ENCODE measurements around the gene ADAD1. TPM values are rescaled to one million over a fixed set of nuclear protein-coding genes. Genes with fewer than 3 reads are reported as not detected.

The ADAD1 gene
- total RNA-seq, 2 donors from 2014 or later: not detected

DNA sequence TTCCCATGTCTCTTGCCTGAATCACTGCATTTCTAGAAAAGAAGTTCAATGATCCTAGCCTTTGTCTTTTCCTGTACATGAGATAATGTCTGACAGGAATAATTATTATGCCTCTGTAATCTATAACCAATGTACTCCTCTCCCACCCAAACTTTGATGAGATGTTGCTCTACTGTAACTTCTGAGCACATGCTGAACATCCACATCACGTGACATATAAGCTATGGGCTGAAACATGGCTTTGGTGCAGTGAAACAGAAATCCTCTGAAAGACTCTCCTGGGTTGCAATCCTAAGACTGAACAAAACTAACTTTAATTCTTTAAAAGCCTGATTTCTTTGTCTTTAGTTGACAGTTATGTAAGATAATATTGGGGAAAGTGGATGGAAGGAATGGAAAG lies 1.5 kb upstream of the ADAD1 start:
- no peak for ATAC-seq
- no peaks in the 10 kb centered on the region for H3K4me1 ChIP-seq
- intact Hi-C loops (cut with DNase I): no loop called here
- no peak overlapping the region for H3K27ac ChIP-seq
- no peaks in the 10 kb centered on the region for H3K36me3 ChIP-seq (replicated peaks in 1 of 2; ENCODE audit: insufficient read depth in 1 of 2, low read depth in 2 of 2)
- H3K27me3 ChIP-seq: no peaks in the 10 kb centered on the region
- H3K4me3 ChIP-seq: no peak overlapping the region
- 68 to 73% methylated on average over 1 of the region's 1 CpG for WGBS, 2 donors
- H3K9me3 ChIP-seq: no peaks in the 10 kb centered on the region
- DNase-seq: no peak
- TF ChIP-seq, protein P1, sequence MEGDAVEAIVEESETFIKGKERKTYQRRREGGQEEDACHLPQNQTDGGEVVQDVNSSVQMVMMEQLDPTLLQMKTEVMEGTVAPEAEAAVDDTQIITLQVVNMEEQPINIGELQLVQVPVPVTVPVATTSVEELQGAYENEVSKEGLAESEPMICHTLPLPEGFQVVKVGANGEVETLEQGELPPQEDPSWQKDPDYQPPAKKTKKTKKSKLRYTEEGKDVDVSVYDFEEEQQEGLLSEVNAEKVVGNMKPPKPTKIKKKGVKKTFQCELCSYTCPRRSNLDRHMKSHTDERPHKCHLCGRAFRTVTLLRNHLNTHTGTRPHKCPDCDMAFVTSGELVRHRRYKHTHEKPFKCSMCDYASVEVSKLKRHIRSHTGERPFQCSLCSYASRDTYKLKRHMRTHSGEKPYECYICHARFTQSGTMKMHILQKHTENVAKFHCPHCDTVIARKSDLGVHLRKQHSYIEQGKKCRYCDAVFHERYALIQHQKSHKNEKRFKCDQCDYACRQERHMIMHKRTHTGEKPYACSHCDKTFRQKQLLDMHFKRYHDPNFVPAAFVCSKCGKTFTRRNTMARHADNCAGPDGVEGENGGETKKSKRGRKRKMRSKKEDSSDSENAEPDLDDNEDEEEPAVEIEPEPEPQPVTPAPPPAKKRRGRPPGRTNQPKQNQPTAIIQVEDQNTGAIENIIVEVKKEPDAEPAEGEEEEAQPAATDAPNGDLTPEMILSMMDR (IDR thresholded peaks at IDR 0.05): no peak

DNA sequence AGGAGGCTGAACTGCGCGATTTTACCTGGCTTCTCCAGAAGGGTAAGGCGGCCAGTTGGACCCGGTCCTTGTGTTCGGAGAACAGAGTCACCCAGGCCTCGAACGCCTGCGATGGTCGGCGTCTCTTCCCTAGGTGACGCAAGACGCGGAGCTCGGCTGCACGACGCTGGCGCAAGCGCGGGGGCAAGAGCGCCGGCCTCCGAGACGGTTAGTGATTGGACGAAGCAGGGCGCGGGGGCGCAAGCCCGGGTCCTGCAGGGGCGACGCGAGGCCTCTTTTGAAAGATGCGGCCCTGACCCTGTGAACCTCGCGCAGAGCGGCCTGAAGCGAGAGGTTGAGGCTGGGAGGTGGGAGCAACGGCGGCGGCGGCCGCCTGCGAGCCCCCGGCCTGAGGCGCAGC lies 428 bp downstream of the ADAD1 start:
- Histone ChIP-seq H3K36me3 (replicated peaks in 1 of 2; ENCODE audit: insufficient read depth in 1 of 2, low read depth in 2 of 2) (no peaks in the 10 kb centered on the region), H3K27ac (no peak overlapping the region), H3K27me3 (no peaks in the 10 kb centered on the region), H3K4me1 (no peaks in the 10 kb centered on the region), H3K4me3 (no peak overlapping the region), H3K9me3 (no peaks in the 10 kb centered on the region)
- WGBS, 2 donors: 93 to 95% methylated on average over 44 of the region's 44 CpGs
- ATAC-seq (no peak), DNase-seq (no peak)
- intact Hi-C loops (cut with DNase I): no loop called here
- no peak for TF ChIP-seq POLR2A (IDR thresholded peaks at IDR 0.05)
- TF ChIP-seq, protein P1 (IDR thresholded peaks at IDR 0.05): no peak

DNA sequence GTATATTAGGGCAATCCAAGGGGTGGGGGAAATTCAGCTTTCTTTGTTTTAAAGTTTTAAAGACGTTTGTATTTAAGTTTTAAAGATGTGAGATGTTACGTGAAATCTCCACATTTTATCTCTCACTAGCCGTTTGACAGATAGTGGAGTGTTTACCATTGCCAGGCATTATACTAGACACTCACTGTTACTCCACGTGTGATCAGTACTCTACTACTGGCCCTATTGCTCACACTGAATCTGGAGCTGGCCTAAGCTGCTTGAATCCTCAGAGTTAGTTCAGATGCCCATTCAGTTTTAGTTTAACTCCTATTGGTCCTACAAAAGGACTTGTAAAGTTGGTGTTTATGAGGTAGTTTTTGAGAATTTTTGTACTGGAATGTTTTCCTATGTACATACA lies 4.5 kb downstream of the ADAD1 start:
- Histone ChIP-seq H3K27me3 (no peaks in the 10 kb centered on the region), H3K9me3 (peaks cover 0 to 5% (median 0%) of the 10 kb centered on the region in 3 donors), H3K36me3 (replicated peaks in 1 of 2; ENCODE audit: insufficient read depth in 1 of 2, low read depth in 2 of 2) (no peaks in the 10 kb centered on the region), H3K27ac (no peak overlapping the region), H3K4me3 (no peak overlapping the region), H3K4me1 (no peaks in the 10 kb centered on the region)
- intact Hi-C loops (cut with DNase I): no loop called here
- DNase-seq: no peak
- 30 to 38% methylated on average over 4 of the region's 4 CpGs for WGBS, 2 donors
- no peak for ATAC-seq
- TF ChIP-seq POLR2A (IDR thresholded peaks at IDR 0.05): no peak
- TF ChIP-seq, protein P1 (IDR thresholded peaks at IDR 0.05): no peak

DNA sequence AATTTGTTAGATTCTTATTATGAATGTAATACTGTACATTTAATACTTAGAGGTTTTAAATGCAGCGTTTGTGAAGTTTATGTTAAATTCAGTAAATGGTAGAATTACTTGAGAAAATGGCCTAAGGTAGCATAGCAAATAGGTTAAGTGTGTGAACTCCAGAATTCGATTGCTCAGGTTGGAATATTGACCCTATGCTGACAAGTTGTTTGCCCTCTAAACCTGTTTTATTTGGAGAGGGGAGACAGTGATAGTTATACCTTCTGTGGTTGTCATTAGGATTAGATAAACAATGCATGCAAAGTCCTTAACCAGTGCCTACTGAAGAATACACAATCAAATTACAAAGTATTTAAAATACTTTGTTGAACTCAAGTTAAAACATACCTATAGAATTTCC lies 5.4 kb downstream of the ADAD1 start:
- DNase-seq: no peak
- ATAC-seq: no peak
- H3K4me3 ChIP-seq: no peak overlapping the region
- no peak overlapping the region for H3K27ac ChIP-seq
- 19 to 21% methylated on average over 2 of the region's 2 CpGs for WGBS, 2 donors
- no peaks in the 10 kb centered on the region for H3K36me3 ChIP-seq (replicated peaks in 1 of 2; ENCODE audit: insufficient read depth in 1 of 2, low read depth in 2 of 2)
- intact Hi-C loops (cut with DNase I): no loop called here
- no peaks in the 10 kb centered on the region for H3K27me3 ChIP-seq
- no peak for TF ChIP-seq POLR2A (IDR thresholded peaks at IDR 0.05)
- TF ChIP-seq, protein P1 (IDR thresholded peaks at IDR 0.05): no peak
- no peaks in the 10 kb centered on the region for H3K4me1 ChIP-seq
- H3K9me3 ChIP-seq: peaks cover 0 to 13% (median 0%) of the 10 kb centered on the region in 3 donors

DNA sequence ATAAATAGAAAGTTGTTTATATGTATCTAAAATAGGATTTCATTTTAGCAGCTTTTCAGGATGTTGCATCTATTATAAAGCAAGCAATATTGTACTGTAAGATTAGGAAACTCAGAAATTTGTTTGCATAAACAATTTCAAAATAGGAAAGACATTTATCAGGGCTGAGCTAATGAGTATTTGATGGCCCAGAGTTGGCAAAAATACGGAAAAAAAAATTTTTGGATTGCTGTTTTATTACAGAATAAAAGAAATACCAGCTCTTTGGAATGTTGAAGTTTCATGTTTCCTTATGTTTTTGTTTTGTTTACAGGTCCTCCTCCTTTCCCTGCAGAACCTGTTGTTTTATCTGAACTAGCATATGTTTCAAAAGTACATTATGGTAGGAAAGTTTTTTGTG lies 14.5 kb downstream of the ADAD1 start:
- 16 to 17% methylated on average over 1 of the region's 1 CpG for WGBS, 2 donors
- ATAC-seq (no peak), DNase-seq (no peak)
- Histone ChIP-seq H3K4me1 (no peaks in the 10 kb centered on the region), H3K27ac (no peak overlapping the region), H3K4me3 (no peak overlapping the region), H3K9me3 (peaks cover 0 to 8% (median 0%) of the 10 kb centered on the region in 3 donors), H3K27me3 (no peaks in the 10 kb centered on the region), H3K36me3 (replicated peaks in 1 of 2; ENCODE audit: insufficient read depth in 1 of 2, low read depth in 2 of 2) (no peaks in the 10 kb centered on the region)
- intact Hi-C loops (cut with DNase I): no loop called here
- TF ChIP-seq POLR2A (IDR thresholded peaks at IDR 0.05): no peak

Data from body of pancreas (tissue), 4 donors.